Stomach (tissue), 4 donors: ENCODE data around the gene ALPG.

ENCODE experiments used
- EP300 ChIP-seq: sonication (generic); formaldehyde crosslinking; IDR thresholded peaks from one replicate; pipeline ENCODE4 v1.6.1; 2017; ENCODE audit warnings: antibody characterized with exemption
- POLR2A ChIP-seq, 4 donors: fragments of 450-650 bp; IDR thresholded peaks; one replicate each; pipeline ENCODE4 v1.6.1; 2016; ENCODE audit warnings: antibody characterized with exemption in 4 of 4, control low read depth in 2 of 4, mild to moderate bottlenecking in 1 of 4, moderate library complexity in 1 of 4
- POLR2AphosphoS5 ChIP-seq, 3 donors: sonication (generic); formaldehyde crosslinking; IDR thresholded peaks; one replicate each; pipeline ENCODE4 v1.6.1; 2016; ENCODE audit warnings: antibody characterized with exemption in 3 of 3
- TF ChIP-seq, protein P1 (sequence below), 7 experiments: fragments of 450-650 bp in 4 of 7; fragments of 200-600 bp in 3 of 7; sonication (generic) in 3 of 7; IDR thresholded peaks; one replicate each; pipeline ENCODE4 v1.5.1; 2016 to 2019; ENCODE audit warnings: antibody characterized with exemption in 7 of 7, control low read depth in 2 of 7, mild to moderate bottlenecking in 1 of 7

DNA sequence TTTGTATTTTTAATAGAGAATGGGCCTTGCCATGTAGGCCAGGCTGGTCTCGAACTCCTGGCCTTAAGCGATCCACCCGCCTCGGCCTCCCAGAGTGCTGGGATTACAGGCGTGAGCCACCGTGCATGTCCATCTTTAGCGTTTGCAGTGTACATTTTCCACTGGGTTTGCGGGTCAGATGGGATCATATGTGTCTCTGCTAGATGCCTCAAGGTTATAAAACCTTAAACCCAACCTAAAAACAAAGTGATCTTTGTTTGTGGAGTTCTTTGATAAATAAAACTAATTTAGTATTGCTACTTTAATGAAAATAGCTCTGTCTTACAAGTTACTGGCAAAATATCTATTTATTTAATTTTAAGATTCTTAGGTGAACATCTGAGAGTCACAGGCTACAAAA, 13.1 kb upstream of the ALPG start:
- TF ChIP-seq EP300 (no peak), POLR2AphosphoS5 (IDR thresholded peaks at IDR 0.05) (no peak), POLR2A (IDR thresholded peaks at IDR 0.05) (no peak)
- TF ChIP-seq, protein P1, sequence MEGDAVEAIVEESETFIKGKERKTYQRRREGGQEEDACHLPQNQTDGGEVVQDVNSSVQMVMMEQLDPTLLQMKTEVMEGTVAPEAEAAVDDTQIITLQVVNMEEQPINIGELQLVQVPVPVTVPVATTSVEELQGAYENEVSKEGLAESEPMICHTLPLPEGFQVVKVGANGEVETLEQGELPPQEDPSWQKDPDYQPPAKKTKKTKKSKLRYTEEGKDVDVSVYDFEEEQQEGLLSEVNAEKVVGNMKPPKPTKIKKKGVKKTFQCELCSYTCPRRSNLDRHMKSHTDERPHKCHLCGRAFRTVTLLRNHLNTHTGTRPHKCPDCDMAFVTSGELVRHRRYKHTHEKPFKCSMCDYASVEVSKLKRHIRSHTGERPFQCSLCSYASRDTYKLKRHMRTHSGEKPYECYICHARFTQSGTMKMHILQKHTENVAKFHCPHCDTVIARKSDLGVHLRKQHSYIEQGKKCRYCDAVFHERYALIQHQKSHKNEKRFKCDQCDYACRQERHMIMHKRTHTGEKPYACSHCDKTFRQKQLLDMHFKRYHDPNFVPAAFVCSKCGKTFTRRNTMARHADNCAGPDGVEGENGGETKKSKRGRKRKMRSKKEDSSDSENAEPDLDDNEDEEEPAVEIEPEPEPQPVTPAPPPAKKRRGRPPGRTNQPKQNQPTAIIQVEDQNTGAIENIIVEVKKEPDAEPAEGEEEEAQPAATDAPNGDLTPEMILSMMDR (IDR thresholded peaks at IDR 0.05), result no peak
